Measurements from ENCODE around the gene ATP5F1A. TPM values are rescaled to one million over a fixed set of nuclear protein-coding genes. Genes with fewer than 3 reads are reported as not detected.
A peak's percentile ranks its signal among the peaks of the same experiment; 100 is the strongest.
"Not testable (repeated sequence)": the region's sequence is repeated elsewhere in the genome, so short reads cannot be mapped to it uniquely, and the experiment has no call there.

ATP5F1A gene
- polyA plus RNA-seq, 4 donors, result 536 to 675 (median 608) TPM

GRCh38 chr18:46096651-46097300 lies 1.3 kb downstream of the ATP5F1A start:
- Histone ChIP-seq H3K9me3 (ENCODE audit: control insufficient read depth in 2 of 2, insufficient read depth in 1 of 2, low read depth in 1 of 2, low read length in 1 of 2) (no peaks in the 10 kb centered on the region), H3K27me3 (ENCODE audit: control insufficient read depth in 3 of 3, insufficient read depth in 3 of 3, low read length in 3 of 3) (no peaks in the 10 kb centered on the region), H3K4me1 (ENCODE audit: control insufficient read depth in 3 of 3, insufficient read depth in 2 of 3, low read depth in 1 of 3, low read length in 2 of 3) (peaks cover 0 to 6% (median 6%) of the 10 kb centered on the region in 3 donors), H3K27ac (ENCODE audit: low read depth in 1 of 3, low read length in 2 of 3) (peak overlapping the region; percentile 86 to 98 (median 95)), H3K36me3 (ENCODE audit: control insufficient read depth in 3 of 3, insufficient read depth in 2 of 3, low read depth in 1 of 3, low read length in 3 of 3) (peaks cover 0 to 34% (median 2%) of the 10 kb centered on the region in 3 donors), H3K4me3 (ENCODE audit: low read depth in 1 of 3, low read length in 3 of 3) (peak overlapping the region; percentile 91 to 96 (median 93))
- peak; percentile 29 to 36 for DNase-seq
- 9 to 32% (median 9%) methylated on average over 22 of the region's 22 CpGs for WGBS, 3 donors
- FAIRE-seq, result no peak

DNA sequence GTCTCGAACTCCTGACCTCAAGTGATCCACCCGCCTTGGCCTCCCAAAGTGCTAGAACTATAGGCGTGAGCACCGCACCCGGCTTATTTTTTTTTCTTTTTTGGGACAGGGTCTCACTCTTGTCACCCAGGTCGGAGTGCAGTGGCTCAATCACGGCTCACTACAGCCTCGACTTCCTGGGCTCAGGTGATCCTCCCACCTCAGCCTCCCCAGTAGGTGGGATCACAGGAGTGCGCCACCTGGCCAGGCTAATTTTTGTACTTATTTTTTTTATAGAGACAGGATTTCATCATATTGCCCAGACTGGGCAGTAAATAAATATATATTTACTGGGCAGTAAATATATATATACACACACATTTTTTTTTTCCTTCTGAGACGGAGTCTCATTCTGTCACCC lies 2.6 kb downstream of the ATP5F1A start:
- no peaks in the 10 kb centered on the region for H3K27me3 ChIP-seq (ENCODE audit: control insufficient read depth in 3 of 3, insufficient read depth in 3 of 3, low read length in 3 of 3)
- 92 to 95% (median 94%) methylated on average over 10 of the region's 10 CpGs for WGBS, 3 donors
- H3K4me1 ChIP-seq (ENCODE audit: control insufficient read depth in 3 of 3, insufficient read depth in 2 of 3, low read depth in 1 of 3, low read length in 2 of 3), result peaks cover 0 to 6% (median 6%) of the 10 kb centered on the region in 3 donors
- no peak overlapping the region for H3K27ac ChIP-seq (ENCODE audit: low read depth in 1 of 3, low read length in 2 of 3)
- peaks cover 5 to 37% (median 8%) of the 10 kb centered on the region in 3 donors for H3K36me3 ChIP-seq (ENCODE audit: control insufficient read depth in 3 of 3, insufficient read depth in 2 of 3, low read depth in 1 of 3, low read length in 3 of 3)
- H3K4me3 ChIP-seq (ENCODE audit: low read depth in 1 of 3, low read length in 3 of 3), result no peak overlapping the region
- FAIRE-seq (no peak), DNase-seq (no peak)
- H3K9me3 ChIP-seq (ENCODE audit: control insufficient read depth in 2 of 2, insufficient read depth in 1 of 2, low read depth in 1 of 2, low read length in 1 of 2), result no peaks in the 10 kb centered on the region

GRCh38 chr18:46088501-46088900 lies 9.6 kb downstream of the ATP5F1A start:
- H3K27me3 ChIP-seq (ENCODE audit: control insufficient read depth in 3 of 3, insufficient read depth in 3 of 3, low read length in 3 of 3); H3K4me1 ChIP-seq (ENCODE audit: control insufficient read depth in 3 of 3, insufficient read depth in 2 of 3, low read depth in 1 of 3, low read length in 2 of 3); H3K4me3 ChIP-seq (ENCODE audit: low read depth in 1 of 3, low read length in 3 of 3); FAIRE-seq: not testable (repeated sequence)
- H3K9me3 ChIP-seq (ENCODE audit: control insufficient read depth in 2 of 2, insufficient read depth in 1 of 2, low read depth in 1 of 2, low read length in 1 of 2), result peaks cover 0 to 11% of the 10 kb centered on the region in 2 donors
- peak overlapping the region in 1 of 3 donors; percentile 15 for H3K27ac ChIP-seq (ENCODE audit: low read depth in 1 of 3, low read length in 2 of 3)
- peak in 1 of 2 donors; percentile 60 for DNase-seq
- WGBS, 3 donors, result 85 to 86% (median 86%) methylated on average over 8 of the region's 8 CpGs
- peaks cover 32 to 59% (median 39%) of the 10 kb centered on the region in 3 donors for H3K36me3 ChIP-seq (ENCODE audit: control insufficient read depth in 3 of 3, insufficient read depth in 2 of 3, low read depth in 1 of 3, low read length in 3 of 3)

GRCh38 chr18:46084431-46084830 lies 13.7 kb downstream of the ATP5F1A start:
- FAIRE-seq (no peak), DNase-seq (no peak)
- H3K9me3 ChIP-seq (ENCODE audit: control insufficient read depth in 2 of 2, insufficient read depth in 1 of 2, low read depth in 1 of 2, low read length in 1 of 2), result peaks cover 0 to 6% of the 10 kb centered on the region in 2 donors
- H3K36me3 ChIP-seq (ENCODE audit: control insufficient read depth in 3 of 3, insufficient read depth in 2 of 3, low read depth in 1 of 3, low read length in 3 of 3), result peaks cover 30 to 63% (median 32%) of the 10 kb centered on the region in 3 donors
- no peak overlapping the region for H3K27ac ChIP-seq (ENCODE audit: low read depth in 1 of 3, low read length in 2 of 3)
- no peaks in the 10 kb centered on the region for H3K27me3 ChIP-seq (ENCODE audit: control insufficient read depth in 3 of 3, insufficient read depth in 3 of 3, low read length in 3 of 3)
- H3K4me3 ChIP-seq (ENCODE audit: low read depth in 1 of 3, low read length in 3 of 3), result no peak overlapping the region
- WGBS, 3 donors, result 60 to 76% (median 70%) methylated on average over 2 of the region's 2 CpGs
- H3K4me1 ChIP-seq (ENCODE audit: control insufficient read depth in 3 of 3, insufficient read depth in 2 of 3, low read depth in 1 of 3, low read length in 2 of 3), result peaks cover 0 to 8% (median 2%) of the 10 kb centered on the region in 3 donors

DNA sequence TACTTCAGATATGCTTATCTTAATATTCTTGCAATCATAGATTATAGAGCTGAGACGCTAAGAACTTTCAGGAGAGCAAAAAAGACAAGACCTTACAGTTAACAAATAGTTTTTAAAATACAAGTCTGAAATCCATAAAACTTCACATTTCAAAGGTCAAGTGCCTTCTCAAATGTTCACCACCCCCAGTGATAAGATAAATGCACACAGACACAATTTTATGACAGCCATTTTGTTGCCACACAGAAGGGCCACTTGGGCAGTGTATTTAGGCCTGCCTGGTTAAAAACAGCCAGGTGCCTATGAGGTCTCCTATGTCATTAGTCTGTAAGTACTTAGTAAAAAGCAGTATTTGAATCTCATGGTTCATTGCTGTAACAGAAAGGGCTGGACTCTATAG lies 17.9 kb downstream of the ATP5F1A start:
- peak; percentile 34 to 71 for DNase-seq
- H3K27ac ChIP-seq (ENCODE audit: low read depth in 1 of 3, low read length in 2 of 3), result peak overlapping the region in 1 of 3 donors; percentile 44
- no peaks in the 10 kb centered on the region for H3K27me3 ChIP-seq (ENCODE audit: control insufficient read depth in 3 of 3, insufficient read depth in 3 of 3, low read length in 3 of 3)
- peaks cover 12 to 43% (median 19%) of the 10 kb centered on the region in 3 donors for H3K36me3 ChIP-seq (ENCODE audit: control insufficient read depth in 3 of 3, insufficient read depth in 2 of 3, low read depth in 1 of 3, low read length in 3 of 3)
- FAIRE-seq, result no peak
- peaks cover 0 to 10% (median 2%) of the 10 kb centered on the region in 3 donors for H3K4me1 ChIP-seq (ENCODE audit: control insufficient read depth in 3 of 3, insufficient read depth in 2 of 3, low read depth in 1 of 3, low read length in 2 of 3)
- 16 to 65% (median 38%) methylated on average over 1 of the region's 1 CpG for WGBS, 3 donors
- H3K4me3 ChIP-seq (ENCODE audit: low read depth in 1 of 3, low read length in 3 of 3), result no peak overlapping the region
- H3K9me3 ChIP-seq (ENCODE audit: control insufficient read depth in 2 of 2, insufficient read depth in 1 of 2, low read depth in 1 of 2, low read length in 1 of 2), result no peaks in the 10 kb centered on the region

DNA sequence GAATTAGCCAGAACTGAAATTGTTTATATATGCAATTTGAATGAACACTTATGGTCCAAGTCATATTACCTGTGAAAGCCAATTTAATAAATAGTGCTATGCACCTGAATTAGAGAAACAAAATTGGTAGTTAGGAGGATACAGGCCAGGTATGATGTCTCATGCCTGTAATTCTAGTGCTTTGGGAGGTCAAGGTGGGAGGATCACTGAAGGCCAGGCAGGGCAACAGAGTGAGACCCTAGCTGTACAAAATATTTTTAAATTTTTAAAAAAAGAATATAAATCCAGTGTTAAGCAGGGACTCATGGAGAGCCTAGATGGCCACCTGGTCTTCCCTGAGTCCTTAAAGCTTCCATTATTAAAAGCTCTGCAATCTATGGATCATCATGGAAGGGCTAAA lies 18.8 kb downstream of the ATP5F1A start:
- Histone ChIP-seq H3K27ac (ENCODE audit: low read depth in 1 of 3, low read length in 2 of 3) (no peak overlapping the region), H3K9me3 (ENCODE audit: control insufficient read depth in 2 of 2, insufficient read depth in 1 of 2, low read depth in 1 of 2, low read length in 1 of 2) (no peaks in the 10 kb centered on the region), H3K27me3 (ENCODE audit: control insufficient read depth in 3 of 3, insufficient read depth in 3 of 3, low read length in 3 of 3) (no peaks in the 10 kb centered on the region), H3K36me3 (ENCODE audit: control insufficient read depth in 3 of 3, insufficient read depth in 2 of 3, low read depth in 1 of 3, low read length in 3 of 3) (peaks cover 6 to 41% (median 17%) of the 10 kb centered on the region in 3 donors), H3K4me3 (ENCODE audit: low read depth in 1 of 3, low read length in 3 of 3) (no peak overlapping the region), H3K4me1 (ENCODE audit: control insufficient read depth in 3 of 3, insufficient read depth in 2 of 3, low read depth in 1 of 3, low read length in 2 of 3) (peaks cover 0 to 10% (median 2%) of the 10 kb centered on the region in 3 donors)
- DNase-seq (no peak), FAIRE-seq (no peak)

GRCh38 chr18:46073474-46074331 lies 24.4 kb downstream of the ATP5F1A start:
- FAIRE-seq, result peak; percentile 55

GRCh38 chr18:46072959-46073358 lies 25.1 kb downstream of the ATP5F1A start:
- Histone ChIP-seq H3K9me3 (ENCODE audit: control insufficient read depth in 2 of 2, insufficient read depth in 1 of 2, low read depth in 1 of 2, low read length in 1 of 2) (no peaks in the 10 kb centered on the region), H3K4me3 (ENCODE audit: low read depth in 1 of 3, low read length in 3 of 3) (no peak overlapping the region), H3K36me3 (ENCODE audit: control insufficient read depth in 3 of 3, insufficient read depth in 2 of 3, low read depth in 1 of 3, low read length in 3 of 3) (peaks cover 0 to 9% (median 0%) of the 10 kb centered on the region in 3 donors), H3K27me3 (ENCODE audit: control insufficient read depth in 3 of 3, insufficient read depth in 3 of 3, low read length in 3 of 3) (no peaks in the 10 kb centered on the region), H3K4me1 (ENCODE audit: control insufficient read depth in 3 of 3, insufficient read depth in 2 of 3, low read depth in 1 of 3, low read length in 2 of 3) (peaks cover 0 to 9% (median 0%) of the 10 kb centered on the region in 3 donors), H3K27ac (ENCODE audit: low read depth in 1 of 3, low read length in 2 of 3) (no peak overlapping the region)
- 53 to 85% (median 77%) methylated on average over 3 of the region's 3 CpGs for WGBS, 3 donors
- FAIRE-seq (no peak), DNase-seq (no peak)

More at GRCh38 chr18:46073474-46074331, 24.4 kb downstream of the ATP5F1A start:
- Histone ChIP-seq H3K27me3 (ENCODE audit: control insufficient read depth in 3 of 3, insufficient read depth in 3 of 3, low read length in 3 of 3) (no peaks in the 10 kb centered on the region), H3K36me3 (ENCODE audit: control insufficient read depth in 3 of 3, insufficient read depth in 2 of 3, low read depth in 1 of 3, low read length in 3 of 3) (peaks cover 0 to 14% (median 0%) of the 10 kb centered on the region in 3 donors), H3K4me1 (ENCODE audit: control insufficient read depth in 3 of 3, insufficient read depth in 2 of 3, low read depth in 1 of 3, low read length in 2 of 3) (peaks cover 0 to 9% (median 0%) of the 10 kb centered on the region in 3 donors), H3K9me3 (ENCODE audit: control insufficient read depth in 2 of 2, insufficient read depth in 1 of 2, low read depth in 1 of 2, low read length in 1 of 2) (no peaks in the 10 kb centered on the region), H3K4me3 (ENCODE audit: low read depth in 1 of 3, low read length in 3 of 3) (no peak overlapping the region), H3K27ac (ENCODE audit: low read depth in 1 of 3, low read length in 2 of 3) (no peak overlapping the region)
- WGBS, 3 donors, result 26 to 31% (median 30%) methylated on average over 9 of the region's 9 CpGs
- peak; percentile 79 to 81 for DNase-seq
